GM18502 (cell line): ENCODE measurements around the gene PFKFB2.

ENCODE experiments used
- ATAC-seq: cut with Tn5 transposase; IDR thresholded peaks from one replicate; pipeline ENCODE4 v1.9.1; 2021; ENCODE audit warnings: mild to moderate bottlenecking; ENCODE audit not compliant: unreplicated experiment, poor library complexity

Gene PFKFB2

DNA sequence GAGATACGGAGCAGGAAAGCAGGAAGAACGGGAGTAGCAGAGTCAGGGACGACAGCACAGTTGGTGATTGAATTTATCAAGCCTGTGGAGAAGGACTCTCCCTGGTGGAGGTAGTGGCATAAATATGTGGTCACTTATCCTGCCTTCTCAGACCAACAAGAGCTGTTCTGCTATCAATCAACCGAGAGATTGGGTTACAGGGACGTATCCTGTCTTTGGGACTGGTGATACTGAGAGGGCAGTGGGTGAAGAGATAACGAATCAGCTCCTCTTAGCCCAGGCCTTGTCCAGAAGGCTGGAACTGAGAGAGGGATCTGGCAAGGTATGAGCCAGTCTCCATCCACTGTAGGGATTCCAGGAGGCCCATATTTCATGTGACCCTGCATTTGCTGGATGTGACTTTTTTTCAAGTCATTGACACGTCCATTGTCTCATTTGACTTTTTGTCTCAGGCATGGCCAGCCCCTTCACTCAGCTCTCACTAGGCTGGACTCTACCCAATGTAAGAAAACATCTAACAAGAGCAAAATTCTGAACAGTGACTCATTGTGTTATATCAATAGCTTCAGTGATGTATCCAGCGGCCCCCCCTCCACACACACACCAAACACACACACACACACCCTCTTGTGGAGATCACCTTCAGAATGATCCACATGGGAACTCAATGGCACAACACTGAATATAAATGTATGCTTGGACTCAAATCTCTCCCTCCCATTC is 31.8 kb upstream of the PFKFB2 start:
- no peak for ATAC-seq

- no peak for ATAC-seq
These were observed 31.0 kb upstream of the PFKFB2 start for GRCh38 chr1:207021876-207022596.

DNA sequence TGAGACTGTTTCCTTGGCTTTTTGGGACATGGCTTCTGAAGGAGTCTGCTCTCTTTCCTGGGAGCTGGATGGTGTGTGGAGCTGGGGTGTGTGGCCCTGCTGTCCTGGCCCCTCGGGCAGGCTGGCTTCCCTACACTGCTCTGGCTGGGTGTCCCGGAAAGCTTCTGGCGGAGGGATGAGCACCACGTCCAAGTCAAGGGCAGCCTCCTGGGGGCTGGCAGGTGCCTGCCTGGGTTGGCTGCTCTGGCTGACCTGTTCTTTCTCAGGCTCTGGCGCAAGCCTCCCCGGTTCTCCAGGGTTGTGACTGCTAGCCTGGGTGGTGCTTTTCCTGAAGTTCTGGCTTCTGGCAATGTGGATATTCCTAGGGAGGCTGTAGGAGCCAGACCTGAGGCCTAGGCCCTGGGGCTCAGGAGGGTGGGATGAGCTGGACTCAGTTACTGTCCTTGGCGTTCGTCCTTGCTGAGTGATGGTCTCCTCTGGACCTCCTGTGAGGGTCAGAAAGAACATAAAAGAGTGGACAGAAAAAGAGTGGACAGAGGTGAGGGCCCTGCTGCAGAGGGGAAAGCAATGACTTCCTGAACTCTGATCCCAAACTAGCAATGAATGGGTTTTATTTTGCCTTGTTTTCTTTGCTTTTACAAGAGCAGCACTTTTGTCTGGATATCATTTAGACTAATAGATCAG is 29.9 kb upstream of the PFKFB2 start:
- no peak for ATAC-seq

- no peak for ATAC-seq
These were observed 28.6 kb upstream of the PFKFB2 start for GRCh38 chr1:207024202-207025145.

GRCh38 chr1:207025146-207025880 is 27.8 kb upstream of the PFKFB2 start:
- no peak for ATAC-seq

DNA sequence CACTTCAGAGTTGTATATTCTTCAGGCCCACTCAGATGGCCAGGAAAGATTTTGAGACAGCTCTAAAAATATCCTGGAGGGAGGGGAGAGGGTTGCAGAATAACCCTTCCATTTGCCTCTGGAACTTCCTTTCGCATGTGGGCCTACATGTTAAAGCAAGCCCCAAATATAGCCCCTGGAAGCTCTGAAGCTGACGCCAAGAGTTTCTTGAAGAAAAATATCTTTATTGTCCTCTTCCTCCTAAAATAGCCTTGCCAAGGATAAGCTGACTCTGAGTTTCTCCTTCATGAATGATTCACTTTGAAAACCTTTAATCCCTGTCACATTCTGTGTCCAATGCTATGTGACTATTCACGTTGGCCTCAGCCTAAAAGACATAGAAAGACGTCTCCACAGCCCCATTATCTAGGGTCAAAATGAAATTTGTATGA is 27.0 kb upstream of the PFKFB2 start:
- ATAC-seq = no peak

GRCh38 chr1:207027206-207027777 is 25.8 kb upstream of the PFKFB2 start:
- ATAC-seq = no peak

GRCh38 chr1:207027921-207028320 is 25.2 kb upstream of the PFKFB2 start:
- ATAC-seq = no peak

- ATAC-seq = no peak
These were observed 24.0 kb upstream of the PFKFB2 start for GRCh38 chr1:207028884-207029650.

DNA sequence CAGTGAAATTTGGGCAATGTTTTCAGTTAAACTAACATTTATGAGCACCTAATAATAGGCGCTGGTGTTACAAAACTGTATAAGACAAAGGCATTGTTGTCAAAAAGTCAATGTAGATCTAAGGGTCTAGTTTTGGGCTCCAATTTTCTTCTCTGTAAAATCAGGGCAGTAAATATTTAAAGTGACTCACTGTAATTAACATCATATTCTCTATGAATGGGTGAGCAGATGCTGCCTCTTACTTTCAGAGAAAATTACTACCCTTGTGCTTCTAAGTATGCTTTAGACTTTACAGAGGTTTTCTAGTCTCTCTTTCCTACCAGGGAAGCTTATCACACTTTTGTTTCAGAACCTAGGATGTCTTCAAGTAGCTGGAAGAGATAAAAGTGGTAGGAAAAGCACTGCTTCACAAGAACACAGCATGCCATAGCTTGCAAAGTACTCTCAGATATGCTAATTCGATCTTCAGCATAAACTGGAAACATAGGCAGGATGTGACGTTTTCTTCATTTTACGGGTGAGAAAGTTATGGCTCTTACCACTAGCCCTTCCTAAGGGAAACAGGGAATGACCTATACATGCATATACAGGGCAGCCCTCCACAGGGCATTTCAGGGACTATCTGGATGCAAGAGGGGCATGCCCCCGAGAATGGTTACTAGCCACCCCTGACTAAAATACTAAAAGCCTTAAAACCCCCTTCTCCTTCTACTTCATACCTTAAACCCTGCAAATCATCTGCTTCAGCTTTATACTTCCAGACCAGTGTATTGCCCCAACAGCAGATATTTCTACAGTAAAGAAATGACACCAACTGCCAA is 23.2 kb upstream of the PFKFB2 start:
- ATAC-seq = no peak

- no peak for ATAC-seq
These were observed 22.5 kb upstream of the PFKFB2 start for GRCh38 chr1:207030522-207031009.

- ATAC-seq = no peak
These were observed 22.1 kb upstream of the PFKFB2 start for GRCh38 chr1:207031016-207031415.

- no peak for ATAC-seq
These were observed 21.3 kb upstream of the PFKFB2 start for GRCh38 chr1:207031632-207032264.

DNA sequence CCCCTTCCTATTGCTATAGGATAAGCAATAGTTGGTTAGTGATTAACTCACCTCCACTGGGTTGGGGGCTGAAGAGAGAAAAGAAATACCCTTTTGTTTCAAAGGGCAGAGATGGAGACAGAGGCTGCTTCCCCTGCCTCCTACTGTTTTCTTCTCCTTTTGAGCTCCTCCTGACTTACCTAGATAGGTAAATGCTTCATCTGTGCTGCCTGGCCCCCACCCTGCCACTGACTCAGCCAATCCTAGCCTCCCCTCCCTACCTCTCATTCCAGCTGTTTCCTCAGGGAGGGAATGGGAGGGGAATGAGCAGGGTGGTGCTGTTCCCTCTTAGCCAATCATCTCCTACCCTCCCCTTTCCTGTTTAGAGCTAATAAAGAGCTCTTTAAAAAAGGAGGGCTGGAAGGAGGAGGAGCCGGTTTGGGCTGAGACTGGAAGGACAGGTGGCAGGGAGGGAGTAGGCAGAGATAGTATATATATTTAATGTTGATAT is 20.5 kb upstream of the PFKFB2 start, which contains the start of gene C1orf116:
Gene C1orf116, minus strand, starts transcription at position 229 of the 490 bp plus-strand sequence. CDS start 5,158 bp downstream, outside the sequence.
- no peak for ATAC-seq

- ATAC-seq = no peak
These were observed 19.8 kb upstream of the PFKFB2 start for GRCh38 chr1:207033302-207033701.

DNA sequence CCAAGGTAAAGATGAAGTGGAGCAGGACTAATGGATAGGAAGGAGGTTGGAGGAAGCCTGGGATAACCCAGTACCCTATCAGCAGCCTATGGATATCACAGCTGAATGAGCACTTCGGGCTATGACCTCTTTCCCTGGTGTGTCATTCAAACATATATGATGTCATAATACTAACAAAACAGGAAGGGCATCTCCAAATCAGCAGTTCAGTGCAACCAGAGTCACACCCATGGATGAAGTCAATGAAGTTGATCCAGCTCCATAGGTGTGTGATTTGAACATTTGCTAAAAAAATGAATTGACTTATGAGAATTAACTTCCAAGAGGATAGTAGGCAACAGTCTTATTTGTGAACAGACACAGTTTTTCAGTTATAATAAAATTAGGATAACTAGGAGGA is 18.9 kb upstream of the PFKFB2 start:
- ATAC-seq = no peak

- ATAC-seq = no peak
These were observed 18.1 kb upstream of the PFKFB2 start for GRCh38 chr1:207034998-207035397.
